A204.1 (cell line): Measurements from ENCODE around the gene MAGEA10.
"Not testable (repeated sequence)": the region's sequence is repeated elsewhere in the genome, so short reads cannot be mapped to it uniquely, and the experiment has no call there.

Experiments
- FAIRE-seq: peaks from 2 replicates; lab custom pipeline; 2012; peaks lifted over from hg19 to GRCh38; lab: Jason Lieb, UNC

The MAGEA10 gene

DNA sequence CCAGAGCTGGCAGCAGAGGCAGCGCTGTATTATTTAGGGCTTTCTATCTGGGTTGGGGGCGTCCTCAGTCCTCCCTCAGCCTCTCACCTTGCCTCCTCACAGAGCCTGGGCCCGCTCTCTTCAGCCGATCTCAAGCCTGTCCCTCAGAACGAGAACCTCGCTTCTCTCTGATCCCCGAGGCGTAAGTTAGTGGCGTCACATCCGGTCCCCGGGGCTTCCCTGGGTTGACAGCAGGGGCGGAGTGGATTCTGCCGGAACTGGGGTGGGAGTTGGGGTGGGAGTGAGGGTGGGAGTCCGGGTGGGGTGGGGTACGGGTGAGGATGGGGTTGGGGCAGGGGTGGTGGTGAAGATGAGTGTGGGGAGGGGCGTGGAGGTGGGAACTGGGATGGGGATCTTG lies at the start of gene MAGEA10:
MAGEA10 (minus strand) TSS at position 190 of the 397 bp plus-strand sequence. CDS start 2,957 bp downstream, outside the sequence.
- FAIRE-seq, result no peak

DNA sequence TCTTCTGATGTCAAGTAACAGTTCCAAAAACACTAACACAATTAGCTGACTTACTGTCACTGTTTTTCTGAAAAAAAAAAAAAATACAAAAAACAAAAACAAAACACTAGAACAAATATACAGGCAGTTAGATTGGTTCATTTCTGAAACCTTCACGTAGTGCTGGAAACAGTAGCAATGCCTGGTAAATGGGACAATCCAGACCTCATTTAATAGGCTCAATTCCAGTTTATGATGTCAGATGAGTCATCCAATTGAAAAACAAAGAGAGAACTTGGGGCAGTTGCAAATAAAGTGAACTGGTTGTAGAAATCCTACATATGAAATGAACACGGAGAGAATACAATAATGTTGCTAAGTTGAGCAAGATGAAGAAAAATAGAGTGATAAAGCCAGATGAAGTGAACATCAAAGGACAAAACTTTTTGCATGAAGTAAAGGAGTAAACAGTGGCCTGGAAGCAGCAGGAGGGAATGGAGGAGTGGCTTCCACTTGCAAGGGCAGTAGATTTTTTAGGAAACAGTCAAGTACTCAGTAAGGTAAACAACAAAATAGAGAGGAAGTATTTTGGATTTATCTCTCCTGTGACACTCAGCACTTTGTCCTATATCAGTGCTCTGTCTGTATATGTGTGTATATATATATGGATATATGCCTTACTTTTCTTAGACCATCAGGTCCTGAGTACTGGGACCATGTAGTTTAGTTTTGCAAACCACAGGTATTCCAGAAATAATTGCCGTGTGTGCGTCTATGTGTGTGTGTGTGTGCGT lies 39.3 kb upstream of the MAGEA10 start:
- FAIRE-seq, result no peak

DNA sequence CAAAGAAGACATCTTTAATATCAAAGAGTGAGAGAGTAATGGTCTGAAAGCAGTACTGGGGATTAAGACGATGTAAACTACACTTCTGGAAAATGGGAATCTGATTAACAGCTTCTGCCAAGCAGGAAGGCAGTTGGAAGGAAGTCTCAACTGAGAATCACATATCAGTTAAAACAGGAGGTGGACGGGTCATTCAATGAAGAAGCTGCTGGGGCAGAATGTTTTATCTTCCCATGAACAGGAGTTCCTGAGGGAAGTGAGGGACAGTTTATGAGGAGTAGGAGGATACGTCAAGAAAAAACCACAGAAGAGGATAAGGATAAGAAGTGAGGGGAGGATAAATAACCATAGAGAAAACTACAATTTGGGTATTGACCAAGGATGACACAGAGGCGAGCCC lies 38.7 kb upstream of the MAGEA10 start:
- no peak for FAIRE-seq

DNA sequence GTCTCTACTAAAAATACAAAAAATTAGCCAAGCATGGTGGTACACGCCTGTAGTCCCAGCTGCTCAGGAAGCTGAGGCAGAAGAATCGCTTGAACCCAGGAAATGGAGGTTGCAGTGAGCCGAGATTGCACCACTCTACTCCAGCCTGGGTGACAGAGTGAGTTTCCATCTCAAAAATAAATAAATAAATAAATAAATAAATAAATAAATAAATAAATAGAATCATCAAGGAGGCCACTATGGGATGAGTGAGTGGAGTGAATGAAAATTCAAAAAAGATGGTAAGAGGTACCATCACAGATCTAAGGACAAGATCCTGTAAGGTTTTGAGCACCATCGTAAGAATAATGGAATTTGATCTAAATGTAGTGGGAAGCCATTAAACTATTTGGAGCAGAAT lies 37.5 kb upstream of the MAGEA10 start:
- not testable (repeated sequence) for FAIRE-seq

DNA sequence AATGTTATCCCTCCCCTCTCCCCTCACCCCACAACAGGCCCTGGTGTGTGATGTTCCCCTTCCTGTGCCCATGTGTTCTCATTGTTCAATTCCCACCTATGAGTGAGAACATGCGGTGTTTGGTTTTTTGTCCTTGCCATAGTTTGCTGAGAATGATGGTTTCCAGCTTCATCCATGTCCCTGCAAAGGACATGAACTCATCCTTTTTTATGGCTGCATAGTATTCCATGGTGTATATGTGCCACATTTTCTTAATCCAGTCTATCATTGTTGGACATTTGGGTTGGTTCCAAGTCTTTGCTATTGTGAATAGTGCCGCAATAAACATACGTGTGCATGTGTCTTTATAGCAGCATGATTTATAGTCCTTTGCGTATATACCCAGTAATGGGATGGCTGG lies 35.5 kb upstream of the MAGEA10 start:
- FAIRE-seq, result not testable (repeated sequence)

DNA sequence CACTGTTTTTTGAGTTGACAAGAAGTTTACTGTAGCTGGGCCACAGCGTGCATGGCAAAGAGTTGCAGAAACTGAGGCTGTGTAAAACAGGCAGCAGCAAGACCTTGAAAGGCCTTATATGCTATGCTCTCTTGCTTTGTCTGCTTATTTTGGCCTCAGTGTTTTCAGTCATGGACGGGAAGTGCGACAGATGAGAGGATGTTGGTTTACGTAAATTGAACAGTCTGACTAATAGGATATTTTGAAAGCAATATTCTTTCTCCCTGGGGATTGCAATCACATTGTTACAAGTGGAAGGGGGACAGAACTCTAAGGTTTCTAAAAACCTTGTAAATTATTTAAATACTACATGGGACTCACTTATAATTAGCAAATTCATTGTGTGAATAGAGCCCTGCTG lies 32.2 kb upstream of the MAGEA10 start:
- FAIRE-seq, result no peak

DNA sequence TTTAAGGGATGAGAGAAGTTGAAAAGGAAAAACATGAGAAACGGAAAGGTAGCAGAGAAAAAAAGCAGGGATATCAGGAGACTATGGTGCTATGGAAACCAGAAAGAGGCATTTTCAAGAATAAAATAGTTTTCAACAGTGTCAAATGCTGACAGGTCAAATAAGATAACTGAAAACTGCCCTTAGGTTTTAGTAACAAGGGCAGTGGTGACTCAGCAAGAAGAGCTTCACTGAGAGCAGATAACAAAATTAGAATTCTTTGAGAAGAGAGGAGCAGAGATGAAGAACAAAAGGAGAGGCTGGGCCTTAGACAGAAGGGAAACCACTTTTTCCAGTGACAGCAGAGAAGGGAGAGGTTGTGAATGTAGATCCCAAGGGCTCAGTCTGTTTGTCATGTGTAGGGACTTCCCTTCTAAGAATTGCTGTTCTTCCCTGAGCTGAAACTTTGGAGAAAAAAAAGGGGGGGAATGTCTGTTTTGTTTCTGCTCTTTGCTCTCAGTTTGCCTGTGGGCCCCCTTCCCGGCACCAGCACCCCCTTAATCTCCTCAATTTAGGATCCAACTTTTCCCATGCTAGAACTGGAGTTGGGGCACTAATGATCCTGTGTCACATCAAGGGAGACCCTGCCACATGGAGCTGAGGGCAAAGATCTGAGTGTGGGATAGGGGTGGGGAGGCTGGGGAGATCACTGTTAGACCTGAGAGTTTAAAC lies 26.8 kb upstream of the MAGEA10 start:
- no peak for FAIRE-seq

DNA sequence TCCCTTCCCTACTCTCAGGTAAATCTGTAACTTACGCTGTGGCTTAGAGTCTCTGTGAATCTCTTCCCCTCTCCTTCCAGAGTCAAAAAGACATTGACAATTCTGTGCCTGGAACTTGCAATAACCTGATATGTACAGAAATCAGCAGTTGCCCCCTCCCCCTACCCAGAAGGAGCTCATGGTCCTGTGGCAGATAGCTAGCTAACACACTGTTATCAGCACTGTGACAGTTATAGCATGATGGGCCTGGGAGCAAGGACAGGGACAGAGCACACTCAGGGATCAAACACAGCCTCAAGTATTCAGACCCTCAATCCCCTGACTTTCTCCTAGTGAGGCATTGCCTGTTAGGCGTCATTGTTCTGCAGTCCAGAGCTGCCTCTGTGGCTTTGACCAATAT lies 18.7 kb upstream of the MAGEA10 start:
- FAIRE-seq, result no peak

DNA sequence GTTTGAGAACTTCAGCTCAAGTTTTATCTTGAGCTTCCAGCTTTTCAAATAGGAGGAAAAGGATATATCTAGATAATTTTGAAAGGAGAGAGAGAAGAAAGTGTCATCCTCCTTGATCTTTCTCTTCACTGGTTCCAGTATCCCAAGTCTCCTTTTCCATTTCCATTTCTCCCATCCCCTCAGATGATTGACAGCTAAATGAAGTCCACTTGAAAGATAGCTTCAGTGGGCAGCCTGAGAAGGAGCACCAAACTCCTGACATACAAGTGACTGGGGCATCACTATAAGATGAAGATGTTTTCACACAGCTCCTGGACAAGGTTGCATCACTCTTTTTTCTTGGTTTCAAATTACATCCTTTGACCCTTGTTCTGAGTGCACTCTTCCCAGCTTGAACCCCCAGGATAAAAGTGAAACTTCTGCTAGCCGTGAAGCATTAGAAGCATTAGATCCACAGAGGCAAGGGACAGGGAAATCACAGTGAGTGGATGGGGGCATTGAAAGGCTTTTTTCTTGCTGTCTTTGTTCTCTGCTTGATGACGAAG lies 17.5 kb upstream of the MAGEA10 start:
- FAIRE-seq, result no peak

DNA sequence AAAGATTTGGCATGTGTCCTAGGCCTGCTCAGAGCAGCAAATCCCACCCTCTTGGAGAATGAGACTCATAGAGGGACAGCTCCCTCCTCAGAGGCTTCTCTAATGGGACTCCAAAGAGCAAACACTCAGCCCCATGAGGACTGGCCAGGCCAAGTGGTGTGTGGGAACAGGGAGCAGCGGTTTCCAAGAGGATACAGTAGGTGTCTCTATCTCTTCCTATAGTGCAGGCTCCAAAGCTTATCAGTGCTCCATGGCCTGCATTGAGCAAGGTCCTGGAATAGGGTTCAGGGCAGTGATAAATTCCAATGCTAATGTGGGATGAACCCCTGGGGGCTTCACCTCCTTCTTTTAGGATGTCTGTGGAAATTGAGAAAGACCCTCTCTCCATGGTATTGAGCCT lies 15.7 kb upstream of the MAGEA10 start:
- no peak for FAIRE-seq

DNA sequence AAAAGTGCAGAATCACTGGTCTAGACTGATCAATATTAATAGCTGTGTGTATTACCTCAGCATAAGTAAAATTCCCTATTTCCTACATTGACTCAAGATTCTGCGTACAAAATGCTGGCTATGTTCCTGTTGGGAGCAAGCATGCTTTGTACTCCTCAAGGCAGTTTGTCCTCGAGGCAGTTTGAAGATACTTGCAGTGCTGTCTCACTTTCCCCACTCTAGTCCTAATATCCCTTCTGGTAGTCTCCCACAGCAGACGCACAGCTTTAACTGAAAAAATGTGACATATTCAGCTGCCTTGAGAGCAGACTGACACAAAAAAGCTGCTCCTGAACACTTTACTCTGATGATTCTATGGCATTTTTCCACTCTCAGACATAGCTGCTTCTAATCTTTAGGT lies 12.9 kb upstream of the MAGEA10 start:
- FAIRE-seq, result no peak

DNA sequence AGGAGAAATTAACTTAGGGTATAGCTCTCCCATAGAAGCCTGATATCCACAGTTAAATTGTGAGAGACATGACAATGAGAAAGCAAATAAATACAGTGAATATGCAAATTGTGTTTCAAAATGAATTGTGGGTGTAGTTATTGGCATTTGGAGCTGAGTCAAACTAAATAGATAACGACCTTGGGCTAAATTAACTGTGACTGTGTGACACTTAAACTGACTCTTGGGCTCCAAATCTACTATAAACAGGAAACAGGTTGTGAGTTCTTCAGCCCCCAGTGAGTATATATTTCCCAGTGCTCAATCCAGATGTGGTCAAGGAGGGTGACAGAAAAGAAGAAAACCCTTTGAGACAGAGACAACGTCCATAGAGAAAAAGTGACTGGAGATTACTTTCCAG lies 11.3 kb upstream of the MAGEA10 start:
- no peak for FAIRE-seq

DNA sequence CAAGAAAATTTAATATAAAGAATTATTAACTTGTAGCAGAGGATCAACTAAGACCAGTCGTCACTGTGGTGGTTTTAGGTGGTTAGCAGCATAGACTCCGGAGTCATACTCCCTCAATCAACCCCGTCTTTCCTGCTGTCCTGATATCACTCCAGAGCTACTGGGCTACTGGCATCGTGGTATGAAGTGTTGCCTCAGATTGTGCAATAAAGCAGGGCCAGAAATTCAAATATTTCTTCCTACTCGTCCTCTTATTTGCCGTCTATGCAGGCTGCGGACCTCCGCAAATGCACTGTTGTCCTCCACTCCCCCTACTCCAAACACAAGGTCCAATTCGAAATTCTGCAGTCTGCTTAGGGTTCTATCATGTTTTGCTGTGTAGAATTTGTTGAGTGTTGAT lies 1.2 kb upstream of the MAGEA10 start:
- no peak for FAIRE-seq

DNA sequence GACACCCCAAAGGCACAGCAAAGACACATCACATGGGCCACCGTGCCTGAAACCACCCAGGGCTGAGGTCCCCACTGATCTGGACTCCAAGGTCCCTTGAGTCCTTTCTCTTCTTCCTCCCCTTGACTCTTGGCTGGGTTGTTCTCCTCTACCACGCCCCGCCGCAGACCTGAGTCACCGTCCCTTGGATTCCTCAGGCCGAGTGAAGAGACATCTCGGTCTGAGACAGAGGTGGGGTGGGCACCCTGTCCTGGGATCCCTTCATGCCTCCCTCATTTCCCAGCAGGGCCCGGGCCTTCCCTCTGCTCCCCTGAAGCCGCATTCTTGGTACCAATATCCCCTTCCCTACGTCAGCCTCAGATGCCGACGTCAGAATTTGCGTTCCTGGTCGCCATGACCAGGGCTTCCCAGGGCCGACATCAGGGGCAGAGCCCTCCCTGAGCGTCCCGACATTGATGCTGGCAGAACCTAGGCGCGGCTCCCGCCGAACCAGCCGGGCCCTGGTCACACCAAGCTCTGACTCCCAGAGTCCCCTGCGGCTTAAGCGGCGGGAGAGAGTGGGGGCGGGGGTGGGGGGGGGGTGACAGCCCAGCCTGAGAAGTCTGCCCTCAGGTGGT lies 498 bp downstream of the MAGEA10 start:
- no peak for FAIRE-seq

DNA sequence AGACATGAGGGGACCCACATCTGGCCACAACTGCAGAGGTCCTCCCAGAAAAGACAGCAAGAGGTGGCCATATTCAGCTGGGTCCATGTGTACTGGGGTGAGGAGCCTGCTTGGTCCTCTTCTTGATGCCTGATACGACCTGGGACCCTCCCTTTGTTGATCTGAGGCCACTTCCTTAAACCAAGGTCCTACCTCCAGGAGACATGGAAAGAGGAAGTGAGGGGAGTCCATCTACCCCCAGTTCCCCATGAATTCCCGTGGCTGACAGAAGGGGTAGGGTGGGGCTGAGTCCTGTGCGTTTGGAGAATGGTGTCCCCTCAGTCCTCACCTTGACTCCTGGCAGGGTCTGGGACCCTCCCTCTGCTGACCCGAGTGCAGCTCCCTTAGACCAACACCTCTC lies 2.1 kb downstream of the MAGEA10 start:
- FAIRE-seq, result no peak

DNA sequence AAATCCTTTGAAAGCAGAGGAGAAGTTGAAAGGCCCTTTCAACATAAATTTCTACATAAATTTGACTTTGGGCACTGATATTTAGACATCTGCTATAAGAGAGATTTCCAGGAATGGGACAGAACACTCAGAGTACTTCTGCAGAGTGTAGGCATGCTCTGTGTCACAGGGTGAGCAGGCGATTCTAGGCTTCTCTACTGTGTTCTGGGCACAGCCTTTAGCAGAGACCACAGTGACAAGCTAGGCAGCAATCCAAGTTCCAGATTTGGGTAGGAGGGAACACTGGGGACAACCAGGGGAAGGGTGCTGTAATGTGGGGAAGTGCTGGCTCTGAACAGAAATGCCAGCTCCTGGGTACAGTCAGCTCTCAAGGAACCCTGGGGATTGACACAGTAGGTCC lies 6.9 kb downstream of the MAGEA10 start:
- no peak for FAIRE-seq

DNA sequence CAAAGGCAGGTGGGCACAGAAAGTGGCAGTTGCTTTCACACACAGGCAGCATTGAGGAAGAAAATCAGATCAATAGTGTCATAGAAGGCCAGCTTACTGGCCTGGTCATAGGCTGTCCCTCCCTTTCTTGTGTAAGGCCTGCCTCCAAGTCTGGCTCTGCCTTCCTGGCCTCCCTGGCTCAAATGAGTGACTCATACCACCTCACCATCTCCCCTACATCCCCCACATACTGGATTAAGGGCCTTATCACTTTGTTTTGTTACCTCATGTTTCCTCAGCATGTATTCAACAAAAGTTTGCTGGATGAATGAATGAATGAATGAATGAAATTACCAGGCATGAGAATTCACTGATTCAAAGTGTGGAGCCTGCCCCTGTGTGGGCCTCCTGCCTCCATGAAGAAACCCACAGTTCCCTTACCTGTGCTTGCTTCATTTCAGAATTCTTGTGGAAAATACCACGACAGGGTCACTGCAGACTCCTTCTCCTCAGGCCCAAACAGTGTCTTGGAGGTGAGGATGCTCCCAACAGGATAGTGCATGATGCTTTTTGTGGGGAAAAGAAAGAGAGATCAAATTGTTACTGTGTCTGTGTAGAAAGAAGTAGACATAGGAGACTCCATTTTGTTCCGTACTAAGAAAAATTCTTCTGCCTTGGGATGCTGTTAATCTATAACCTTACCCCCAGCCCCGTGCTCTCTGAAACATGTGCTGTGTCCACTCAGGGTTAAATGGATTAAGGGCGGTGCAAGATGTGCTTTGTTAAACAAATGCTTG lies 9.1 kb downstream of the MAGEA10 start:
- FAIRE-seq, result not testable (repeated sequence)

DNA sequence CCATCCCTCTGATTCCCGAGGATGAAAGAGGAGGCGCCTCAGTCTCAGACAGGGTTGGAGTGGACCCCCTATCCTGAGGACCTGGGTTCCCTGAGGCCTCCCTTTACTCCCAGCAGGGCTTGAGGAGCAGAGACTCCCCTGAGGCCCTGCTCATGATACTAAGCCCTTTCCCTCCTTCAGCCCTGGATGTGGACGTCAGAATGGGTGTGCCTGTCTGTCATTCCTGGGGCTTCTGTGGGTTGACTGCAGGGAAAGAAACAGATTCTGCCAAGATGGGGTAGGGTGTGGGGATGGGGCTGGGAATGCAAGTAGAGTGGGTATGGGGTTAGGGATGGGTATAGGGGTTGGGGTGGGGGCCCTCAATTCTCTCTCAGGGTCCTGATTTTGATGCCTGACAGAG lies 21.1 kb downstream of the MAGEA10 start:
- FAIRE-seq, result no peak

DNA sequence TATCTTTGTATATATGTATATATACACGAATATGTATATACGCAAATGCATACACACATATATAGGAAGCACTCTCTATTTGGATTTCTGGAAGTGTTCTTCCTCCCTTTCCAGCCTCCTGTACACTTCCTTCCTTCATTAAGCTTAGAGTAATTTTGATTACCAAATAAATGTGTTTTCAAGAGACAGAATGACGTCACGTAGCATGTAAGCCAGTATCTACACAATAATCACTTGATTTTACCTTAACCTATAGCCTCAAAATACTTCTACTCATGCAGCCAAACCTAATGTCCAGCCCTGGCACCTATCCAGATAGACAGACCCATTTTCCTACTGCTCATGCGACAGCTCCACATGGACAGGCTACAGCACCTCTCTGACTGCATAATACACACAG lies 29.9 kb downstream of the MAGEA10 start:
- FAIRE-seq, result no peak

DNA sequence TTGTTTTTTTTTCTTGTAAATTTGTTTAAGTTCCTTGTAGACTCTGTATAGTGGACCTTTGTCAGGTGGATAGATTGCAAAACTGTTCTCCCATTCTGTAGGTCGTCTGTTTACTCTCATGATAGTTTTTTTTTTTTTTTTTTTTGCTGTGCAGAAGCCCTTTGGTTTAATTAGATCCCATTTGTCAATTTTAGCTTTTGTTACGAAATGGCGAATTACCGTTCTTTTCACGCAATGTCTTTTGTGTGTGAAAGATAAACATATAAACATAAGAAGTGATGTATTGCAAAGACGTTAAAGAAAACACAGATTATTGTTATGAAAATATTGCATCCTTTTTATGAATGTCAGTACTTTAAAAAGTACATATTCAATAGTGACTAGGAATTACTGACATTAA lies 34.5 kb downstream of the MAGEA10 start:
- no peak for FAIRE-seq

DNA sequence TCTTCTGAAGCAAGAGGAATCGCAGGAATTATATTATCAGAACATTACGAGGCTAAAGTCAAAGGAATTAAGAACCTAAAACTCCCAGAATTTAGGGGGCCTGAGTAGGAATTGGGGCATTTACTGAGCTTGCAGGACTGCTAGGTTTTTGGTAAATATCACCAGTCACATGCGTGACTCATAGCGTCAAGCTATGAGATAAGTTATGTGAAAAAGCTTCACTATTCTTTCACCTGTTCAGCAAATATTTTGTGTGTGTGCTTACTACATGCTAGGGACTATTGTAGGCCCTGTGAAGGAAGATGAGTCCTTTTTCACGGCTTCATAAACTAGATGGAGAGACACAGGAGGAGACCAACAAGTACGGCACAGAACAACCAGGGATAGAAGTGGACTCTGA lies 52.2 kb downstream of the MAGEA10 start:
- FAIRE-seq, result no peak
